Stimulated activated memory B cell treated with anti-CD40 and anti-IgM and Interleukin-4, amounts not matched to agents 10 μg/mL and 1 μg/mL and 100 μg/mL, for 72 hours (primary cell): ENCODE data around the gene PAX5.
A peak's percentile ranks its signal among the peaks of the same experiment; 100 is the strongest.

Source experiments
- ATAC-seq: fragments of 150-1000 bp; cut with Tn5 transposase; 2 replicates; pipeline ENCODE4 v1.10.0; 2021
- H3K27ac Mint-ChIP-seq: one replicate; pipeline ENCODE4 v1.8.0; 2022; ENCODE audit warnings: mild to moderate bottlenecking, mixed read lengths
- H3K27me3 Mint-ChIP-seq: one replicate; pipeline ENCODE4 v1.8.0; 2022; ENCODE audit warnings: mixed read lengths
- H3K36me3 Mint-ChIP-seq: one replicate; pipeline ENCODE4 v1.8.0; 2022; ENCODE audit warnings: mixed read lengths
- H3K4me1 Mint-ChIP-seq: one replicate; pipeline ENCODE4 v1.8.0; 2022; ENCODE audit warnings: mixed read lengths
- H3K4me3 Mint-ChIP-seq: one replicate; pipeline ENCODE4 v1.8.0; 2022; ENCODE audit warnings: mild to moderate bottlenecking, moderate library complexity, mixed read lengths
- H3K9me3 Mint-ChIP-seq: one replicate; pipeline ENCODE4 v1.8.0; 2022; ENCODE audit warnings: mixed read lengths

PAX5 gene

DNA sequence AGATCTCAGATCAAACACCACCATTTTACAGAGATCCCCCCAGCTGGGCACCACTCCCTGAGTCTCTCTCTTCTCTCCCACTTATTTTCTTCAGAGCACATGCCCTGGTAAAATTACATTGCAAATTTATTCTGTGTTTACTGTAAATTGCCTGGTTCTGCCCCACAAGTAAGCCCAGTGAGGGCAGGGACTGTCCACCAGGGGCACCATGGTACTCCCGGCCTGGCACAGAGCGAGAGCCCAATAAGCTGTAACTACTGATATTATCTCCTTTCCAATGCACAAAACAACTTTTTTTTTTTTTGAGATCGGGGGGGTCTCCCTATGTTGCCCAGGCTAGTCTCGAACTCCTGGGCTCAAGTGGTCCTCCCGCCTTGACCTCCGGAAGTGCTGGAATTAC is 123.0 kb downstream of the PAX5 start:
- Mint-ChIP-seq H3K27ac (peak overlapping the region; percentile 43), H3K27me3 (no peaks in the 10 kb centered on the region)

DNA sequence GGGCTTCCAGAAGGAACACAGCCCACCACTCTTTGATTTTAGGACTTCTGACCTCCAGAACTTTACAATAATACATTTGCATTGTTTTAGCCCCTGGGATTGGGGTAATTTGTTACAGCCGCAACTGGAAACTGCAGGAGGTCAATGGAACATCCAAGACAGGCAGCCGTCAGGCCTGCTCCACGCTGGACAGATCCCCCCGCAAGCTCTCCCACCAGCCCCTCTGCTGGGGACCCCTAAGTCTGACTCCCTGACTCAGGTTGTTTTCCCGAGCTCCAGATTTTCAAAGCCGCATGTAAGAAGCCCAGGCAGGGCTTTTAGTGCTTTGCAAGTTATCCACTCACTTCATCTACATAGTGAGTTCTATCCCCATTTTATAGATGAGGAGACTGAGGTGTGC is 127.6 kb downstream of the PAX5 start:
- Mint-ChIP-seq H3K27ac (peak overlapping the region; percentile 38), H3K27me3 (no peaks in the 10 kb centered on the region), H3K4me3 (no peak overlapping the region), H3K4me1 (peaks cover 83% of the 10 kb centered on the region), H3K9me3 (no peaks in the 10 kb centered on the region), H3K36me3 (peaks cover 71% of the 10 kb centered on the region)
- ATAC-seq, result no peak

More for the DNA sequence above, 123.0 kb downstream of the PAX5 start:
- Mint-ChIP-seq H3K4me1 (peaks cover 57% of the 10 kb centered on the region), H3K36me3 (peaks cover 68% of the 10 kb centered on the region), H3K4me3 (no peak overlapping the region), H3K9me3 (no peaks in the 10 kb centered on the region)
- no peak for ATAC-seq

DNA sequence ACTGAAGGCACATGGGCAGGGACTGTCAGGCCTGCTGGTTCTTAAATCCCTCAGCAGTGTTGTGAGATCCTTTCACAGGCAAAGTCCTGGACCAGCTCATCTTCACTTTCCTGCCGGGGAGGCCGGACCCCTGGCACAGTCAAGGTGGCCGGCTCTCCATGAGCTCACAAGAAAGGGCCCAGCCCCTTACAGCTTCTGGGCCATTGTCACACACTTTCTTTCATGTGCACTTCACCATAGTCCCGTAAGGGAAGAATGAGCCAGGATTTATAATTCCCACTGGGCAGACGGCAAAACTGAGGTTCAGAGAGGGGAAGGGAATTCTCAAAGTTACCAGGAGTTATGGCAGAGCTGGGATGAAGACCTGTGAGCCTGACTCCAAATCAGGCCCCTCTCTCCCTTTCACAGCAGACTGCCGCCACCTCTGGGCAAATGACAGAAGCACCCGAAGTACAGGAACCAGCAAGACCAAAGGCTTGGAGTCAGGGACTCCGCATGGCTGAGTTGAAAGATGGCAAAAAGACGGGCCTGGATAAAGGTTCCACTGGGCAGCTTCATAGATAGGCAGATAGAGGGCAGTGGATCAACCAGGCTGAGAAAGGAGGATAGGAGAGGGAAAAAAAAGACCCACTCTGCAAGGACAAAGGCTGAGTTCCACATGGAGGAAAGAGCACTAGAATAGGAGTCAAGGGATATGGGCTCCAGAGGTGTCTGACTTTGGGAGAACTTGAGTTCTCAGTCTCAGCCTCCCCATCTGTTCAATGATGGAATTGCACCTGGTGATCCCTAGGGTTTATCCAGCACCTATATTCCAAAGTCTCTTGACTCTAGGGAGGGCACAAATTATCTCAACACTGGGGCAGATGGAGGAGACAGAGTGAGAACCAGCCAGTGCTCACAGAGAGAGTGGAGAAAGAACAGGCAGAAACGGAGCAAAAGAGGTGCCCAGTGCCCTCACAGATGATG is 128.7 kb downstream of the PAX5 start:
- no peaks in the 10 kb centered on the region for H3K9me3 Mint-ChIP-seq
- H3K27ac Mint-ChIP-seq, result peak overlapping the region; percentile 38
- H3K36me3 Mint-ChIP-seq, result peaks cover 73% of the 10 kb centered on the region
- no peaks in the 10 kb centered on the region for H3K27me3 Mint-ChIP-seq
- no peak for ATAC-seq
- H3K4me3 Mint-ChIP-seq, result no peak overlapping the region
- H3K4me1 Mint-ChIP-seq, result peaks cover 84% of the 10 kb centered on the region

DNA sequence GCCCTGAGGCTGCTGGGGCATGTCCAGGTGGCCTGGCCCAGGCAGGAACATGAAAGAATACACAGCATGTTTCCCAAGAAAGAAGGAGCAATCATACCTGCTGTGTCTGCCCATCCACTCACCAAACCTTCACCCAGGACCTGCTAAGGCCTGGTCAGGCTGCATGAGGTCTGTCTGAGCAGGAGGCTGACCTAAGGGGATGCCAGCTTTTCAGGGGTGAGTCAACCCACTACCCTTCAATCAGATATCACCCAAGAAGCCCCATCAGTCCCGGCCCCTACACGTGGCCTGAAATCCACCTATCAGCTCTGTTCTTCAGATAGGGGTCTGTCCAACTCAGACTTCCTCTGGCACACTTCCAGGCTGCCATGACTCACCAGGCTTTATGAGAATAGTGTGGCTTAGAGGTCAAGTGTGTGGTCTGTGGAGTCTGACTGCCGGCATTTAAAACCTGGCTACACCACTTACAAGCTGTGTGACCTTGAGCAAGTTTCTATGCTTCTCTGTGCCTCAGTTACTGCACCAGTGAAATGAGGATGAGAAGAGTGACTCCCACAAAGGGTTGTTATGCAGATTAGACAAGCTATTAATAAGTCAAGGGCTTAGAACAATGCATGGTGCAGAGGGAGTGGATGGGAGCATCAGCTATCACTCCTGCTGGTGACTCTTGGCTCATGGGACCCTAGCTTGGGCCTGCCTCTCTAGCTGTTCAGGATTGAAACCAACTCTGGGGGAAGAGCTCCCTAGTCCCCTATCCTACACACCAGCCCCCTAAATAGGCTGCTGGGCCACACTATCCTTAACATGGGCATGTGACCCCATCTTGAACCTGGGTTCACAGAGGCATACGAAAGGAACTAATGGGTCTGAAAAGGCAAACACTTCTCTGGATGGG is 130.3 kb downstream of the PAX5 start:
- Mint-ChIP-seq H3K27me3 (no peaks in the 10 kb centered on the region), H3K9me3 (no peaks in the 10 kb centered on the region), H3K4me1 (peaks cover 91% of the 10 kb centered on the region), H3K36me3 (peaks cover 81% of the 10 kb centered on the region), H3K4me3 (no peak overlapping the region), H3K27ac (peak overlapping the region; percentile 38)
- ATAC-seq, result peak; percentile 73

DNA sequence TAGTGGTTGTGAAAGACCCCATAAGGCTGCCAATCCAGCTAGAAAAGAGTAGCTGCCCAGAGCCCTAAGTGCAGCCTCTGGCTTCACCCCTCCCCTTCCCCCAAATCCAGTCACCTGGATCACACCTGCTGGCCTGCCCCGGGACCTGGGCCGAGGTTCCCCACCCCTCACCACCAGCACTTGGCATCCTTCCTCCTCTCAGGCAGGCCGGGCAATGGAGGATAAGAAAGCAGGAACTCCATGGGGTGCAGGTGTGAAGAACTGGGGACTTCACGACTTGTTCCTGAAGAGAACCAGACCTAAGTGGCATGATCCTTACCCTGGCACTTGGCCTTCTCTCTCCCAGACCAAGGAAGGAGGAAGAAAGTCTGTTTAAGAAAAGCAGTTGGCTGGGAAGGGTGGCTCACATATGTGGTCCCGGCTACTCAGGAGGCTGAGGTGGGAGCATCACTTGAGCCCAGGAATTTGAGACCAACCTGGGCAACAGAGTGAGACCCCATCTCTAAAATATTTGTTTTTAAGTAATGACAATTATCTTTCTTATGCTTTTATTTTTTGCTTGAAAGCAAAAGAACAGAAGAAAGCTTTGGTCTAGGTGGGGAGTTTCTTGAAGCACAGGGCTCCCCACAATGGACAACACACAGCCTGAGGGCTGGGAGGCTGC is 131.1 kb downstream of the PAX5 start:
- Mint-ChIP-seq H3K9me3 (no peaks in the 10 kb centered on the region), H3K27ac (peak overlapping the region; percentile 38), H3K36me3 (peaks cover 84% of the 10 kb centered on the region), H3K27me3 (no peaks in the 10 kb centered on the region), H3K4me3 (no peak overlapping the region), H3K4me1 (peaks cover 88% of the 10 kb centered on the region)
- ATAC-seq, result no peak

DNA sequence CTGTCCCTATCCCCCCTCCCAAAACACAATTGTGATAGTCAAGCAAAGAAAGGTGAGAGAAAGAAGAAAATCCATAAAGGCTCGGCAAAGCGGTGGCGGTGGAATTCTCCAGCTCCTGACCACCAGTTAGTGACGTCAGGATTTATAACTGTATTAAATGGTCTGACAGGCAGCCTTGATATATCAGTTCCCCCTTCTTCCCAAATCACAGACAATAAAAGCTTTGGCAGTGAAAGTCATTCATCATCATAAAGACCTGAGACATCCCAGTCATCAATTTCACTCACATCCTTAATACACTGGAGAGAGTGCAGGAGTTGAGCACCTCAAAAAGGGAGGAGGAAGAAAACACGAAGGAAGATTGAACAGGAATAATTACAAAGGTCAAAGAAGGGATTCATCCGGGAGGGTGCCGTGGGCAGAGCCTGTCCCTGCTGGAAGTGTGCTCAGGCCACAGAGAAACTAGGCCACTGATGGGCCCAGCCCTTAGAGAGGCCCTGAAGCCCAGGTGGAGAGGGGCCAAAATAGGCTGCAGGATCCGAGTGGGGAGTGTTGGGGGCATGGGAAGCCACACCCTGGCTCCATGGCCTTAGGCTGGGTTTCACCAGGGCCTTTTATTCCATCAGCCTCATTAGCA is 131.9 kb downstream of the PAX5 start:
- peaks cover 84% of the 10 kb centered on the region for H3K36me3 Mint-ChIP-seq
- H3K27ac Mint-ChIP-seq, result peak overlapping the region; percentile 38
- no peak for ATAC-seq
- no peaks in the 10 kb centered on the region for H3K27me3 Mint-ChIP-seq
- peaks cover 88% of the 10 kb centered on the region for H3K4me1 Mint-ChIP-seq
- no peaks in the 10 kb centered on the region for H3K9me3 Mint-ChIP-seq
- no peak overlapping the region for H3K4me3 Mint-ChIP-seq

DNA sequence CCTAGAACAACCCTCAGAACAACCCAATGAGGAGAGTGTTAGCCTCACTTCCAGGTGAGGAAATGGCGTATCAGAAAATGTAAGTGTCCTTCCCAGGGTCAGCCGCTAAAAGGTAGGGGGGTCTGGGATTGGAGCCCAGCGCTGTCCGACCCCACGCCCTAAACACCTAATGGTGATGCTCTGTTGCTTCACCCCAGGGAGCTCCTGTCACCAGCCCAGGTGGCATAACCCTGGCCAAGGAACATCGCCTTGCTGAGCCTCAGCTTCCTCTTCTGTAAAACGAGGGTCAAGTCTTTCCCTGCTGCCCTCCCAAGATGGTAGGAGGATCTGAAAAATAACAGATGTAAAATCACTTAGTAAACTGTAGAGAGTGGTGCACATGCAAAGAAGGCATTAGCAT is 132.5 kb downstream of the PAX5 start:
- Mint-ChIP-seq H3K4me1 (peaks cover 88% of the 10 kb centered on the region), H3K27ac (peak overlapping the region; percentile 38), H3K27me3 (no peaks in the 10 kb centered on the region), H3K9me3 (no peaks in the 10 kb centered on the region), H3K36me3 (peaks cover 83% of the 10 kb centered on the region), H3K4me3 (no peak overlapping the region)
- no peak for ATAC-seq

DNA sequence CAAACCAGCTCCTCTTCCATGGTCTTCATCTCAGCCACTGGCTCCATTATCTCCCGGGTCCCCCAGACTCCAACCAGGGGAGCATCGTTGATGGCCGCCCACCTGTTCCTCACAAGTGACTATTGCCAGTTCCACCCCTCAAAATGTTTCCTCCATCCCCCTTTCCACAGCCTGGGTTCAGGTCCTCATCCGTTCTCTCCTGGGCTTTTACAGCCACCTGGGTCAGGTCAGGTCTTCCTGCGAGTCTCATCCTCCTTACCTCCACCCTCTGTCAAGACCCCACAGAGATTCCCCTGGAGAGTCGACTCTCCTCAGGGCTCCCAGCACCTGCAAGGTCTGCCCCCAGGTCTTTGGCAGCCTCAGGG is 133.2 kb downstream of the PAX5 start:
- no peak for ATAC-seq

DNA sequence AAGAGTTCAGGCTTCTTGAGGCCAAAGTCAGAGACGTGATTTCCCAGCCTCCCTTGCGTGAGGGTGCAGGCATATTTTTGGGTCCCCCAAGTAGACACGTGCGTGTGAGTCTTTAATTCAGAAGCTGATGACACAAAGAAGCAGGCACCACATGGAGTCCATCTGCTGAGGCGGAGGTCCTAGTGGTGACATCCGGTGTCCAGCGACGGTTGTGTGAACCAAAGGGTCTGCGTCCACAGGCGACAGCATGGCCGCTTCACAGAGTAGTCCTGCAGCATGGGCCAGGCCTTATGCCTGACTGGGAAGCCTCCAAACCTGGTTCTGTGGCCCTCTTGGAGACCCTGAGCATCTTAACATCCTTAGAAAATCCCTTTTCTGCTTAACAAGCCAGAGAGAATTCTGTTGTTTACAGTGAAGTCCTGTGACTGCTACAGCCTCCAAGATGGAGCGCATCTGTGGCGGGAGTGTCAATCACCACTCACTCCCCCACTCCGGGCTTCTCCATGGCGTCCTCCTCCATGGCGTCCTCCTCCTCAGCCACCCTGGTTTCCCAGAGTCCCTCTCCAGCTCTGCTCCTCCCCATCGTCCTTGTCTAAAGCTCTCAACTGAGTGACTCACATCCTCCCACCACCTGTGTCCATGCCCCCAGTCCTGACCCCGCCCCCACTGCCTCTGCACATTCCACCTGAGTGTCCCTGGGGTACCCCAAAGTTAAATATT is 133.8 kb downstream of the PAX5 start:
- no peaks in the 10 kb centered on the region for H3K27me3 Mint-ChIP-seq
- H3K4me3 Mint-ChIP-seq, result no peak overlapping the region
- no peak for ATAC-seq
- peaks cover 76% of the 10 kb centered on the region for H3K4me1 Mint-ChIP-seq
- H3K36me3 Mint-ChIP-seq, result peaks cover 77% of the 10 kb centered on the region
- H3K27ac Mint-ChIP-seq, result peak overlapping the region; percentile 38
- H3K9me3 Mint-ChIP-seq, result no peaks in the 10 kb centered on the region

More for the DNA sequence above, 133.2 kb downstream of the PAX5 start:
- no peak overlapping the region for H3K4me3 Mint-ChIP-seq
- H3K4me1 Mint-ChIP-seq, result peaks cover 82% of the 10 kb centered on the region
- H3K27ac Mint-ChIP-seq, result peak overlapping the region; percentile 38
- H3K9me3 Mint-ChIP-seq, result no peaks in the 10 kb centered on the region
- H3K36me3 Mint-ChIP-seq, result peaks cover 80% of the 10 kb centered on the region
- no peaks in the 10 kb centered on the region for H3K27me3 Mint-ChIP-seq

DNA sequence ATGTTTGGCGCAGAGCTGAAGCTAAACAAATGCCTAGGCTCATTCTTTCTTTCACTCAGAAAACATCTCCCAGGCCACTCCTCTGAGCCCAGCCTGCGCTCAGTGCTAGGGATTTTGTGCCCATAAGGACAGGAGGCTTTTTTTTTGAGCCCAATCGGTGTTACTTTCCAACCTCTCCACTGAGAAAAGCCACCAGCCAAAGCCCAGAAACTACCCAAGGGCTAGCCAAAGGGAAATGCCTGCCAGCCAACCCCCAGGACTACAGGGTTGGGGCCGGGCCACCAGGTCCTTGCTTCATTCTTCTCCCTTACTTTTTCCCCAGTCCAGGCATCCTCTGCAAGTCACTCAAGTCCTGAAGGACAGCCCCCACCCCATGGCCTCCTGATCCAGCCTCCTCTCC is 134.7 kb downstream of the PAX5 start:
- H3K36me3 Mint-ChIP-seq, result peaks cover 68% of the 10 kb centered on the region
- H3K4me3 Mint-ChIP-seq, result no peak overlapping the region
- ATAC-seq, result no peak
- H3K9me3 Mint-ChIP-seq, result no peaks in the 10 kb centered on the region
- peak overlapping the region; percentile 38 for H3K27ac Mint-ChIP-seq
- no peaks in the 10 kb centered on the region for H3K27me3 Mint-ChIP-seq
- peaks cover 67% of the 10 kb centered on the region for H3K4me1 Mint-ChIP-seq

DNA sequence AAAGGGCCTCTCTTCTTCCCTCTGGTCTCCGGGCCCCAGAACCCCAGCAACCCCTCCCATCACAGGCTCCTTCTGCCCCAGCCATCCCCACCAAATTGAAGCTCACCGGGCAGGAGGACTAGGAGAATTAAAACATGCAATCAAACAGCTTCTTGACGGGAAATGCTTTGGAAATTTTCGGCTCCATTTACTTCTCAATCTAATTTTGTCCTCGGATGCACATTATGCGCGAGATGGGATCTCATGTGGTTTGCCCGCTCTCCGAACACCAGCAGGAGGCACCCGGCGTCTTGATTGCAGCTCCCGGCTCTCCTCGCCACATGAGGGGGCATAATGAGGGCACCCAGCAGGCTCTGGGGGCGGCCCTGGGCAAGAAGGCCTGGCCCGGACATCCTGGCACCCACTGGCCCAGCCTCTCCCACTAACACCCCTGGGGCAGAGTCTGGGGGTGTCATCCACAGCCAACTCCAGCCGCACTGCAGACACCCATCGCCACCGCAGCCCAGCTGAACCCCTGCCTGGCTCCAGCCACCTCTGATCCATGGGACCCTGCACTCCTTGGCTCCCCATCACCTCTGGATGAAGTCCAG is 135.5 kb downstream of the PAX5 start:
- ATAC-seq, result no peak
- peaks cover 58% of the 10 kb centered on the region for H3K4me1 Mint-ChIP-seq
- H3K36me3 Mint-ChIP-seq, result peaks cover 71% of the 10 kb centered on the region
- H3K27ac Mint-ChIP-seq, result peak overlapping the region; percentile 38
- no peaks in the 10 kb centered on the region for H3K27me3 Mint-ChIP-seq
- H3K4me3 Mint-ChIP-seq, result no peak overlapping the region
- H3K9me3 Mint-ChIP-seq, result no peaks in the 10 kb centered on the region

DNA sequence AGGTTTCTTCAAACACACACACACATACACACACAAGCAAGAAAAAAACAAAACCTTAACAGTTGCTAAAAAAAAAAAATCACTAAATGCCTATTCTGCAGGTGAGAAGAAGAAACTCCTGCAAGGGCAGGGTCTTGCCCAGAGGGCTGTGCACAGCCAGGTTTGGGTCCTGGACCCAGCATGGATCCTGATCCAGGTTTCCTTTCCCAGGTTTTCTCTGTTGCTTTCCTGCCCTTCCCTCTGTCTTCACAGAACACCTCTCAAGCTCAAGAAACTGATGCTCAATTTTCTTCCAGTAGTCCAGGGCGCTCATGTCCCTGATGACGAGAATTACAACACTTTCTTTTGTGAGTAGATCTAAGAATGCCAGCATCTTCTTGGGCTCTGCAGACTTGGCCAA is 136.6 kb downstream of the PAX5 start:
- Mint-ChIP-seq H3K4me1 (peaks cover 52% of the 10 kb centered on the region), H3K9me3 (no peaks in the 10 kb centered on the region), H3K27ac (peak overlapping the region; percentile 38), H3K27me3 (no peaks in the 10 kb centered on the region), H3K36me3 (peaks cover 80% of the 10 kb centered on the region), H3K4me3 (no peak overlapping the region)
- ATAC-seq, result no peak

DNA sequence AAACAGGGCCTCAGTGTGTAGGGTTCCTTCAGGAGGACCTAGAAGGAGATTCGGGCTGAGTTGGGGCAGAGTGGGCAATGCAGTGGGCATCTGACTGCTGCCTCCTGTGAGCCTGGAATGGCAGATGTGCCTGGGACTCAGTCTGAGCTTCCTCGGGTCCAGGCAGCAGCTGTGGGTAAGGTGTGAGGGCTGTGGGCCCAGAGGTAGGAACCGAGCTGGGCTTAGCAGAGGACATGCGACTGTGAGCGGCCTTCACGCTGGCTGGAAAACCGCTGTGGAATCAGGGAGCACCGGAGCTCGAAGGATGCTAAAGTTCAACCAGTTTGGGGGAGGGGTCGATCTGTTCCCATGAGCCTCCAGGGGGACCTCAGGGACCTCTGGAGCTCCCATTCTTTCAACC is 137.0 kb downstream of the PAX5 start:
- Mint-ChIP-seq H3K4me1 (peaks cover 52% of the 10 kb centered on the region), H3K27me3 (no peaks in the 10 kb centered on the region), H3K36me3 (peaks cover 80% of the 10 kb centered on the region), H3K4me3 (no peak overlapping the region), H3K27ac (peak overlapping the region; percentile 38), H3K9me3 (no peaks in the 10 kb centered on the region)
- no peak for ATAC-seq

DNA sequence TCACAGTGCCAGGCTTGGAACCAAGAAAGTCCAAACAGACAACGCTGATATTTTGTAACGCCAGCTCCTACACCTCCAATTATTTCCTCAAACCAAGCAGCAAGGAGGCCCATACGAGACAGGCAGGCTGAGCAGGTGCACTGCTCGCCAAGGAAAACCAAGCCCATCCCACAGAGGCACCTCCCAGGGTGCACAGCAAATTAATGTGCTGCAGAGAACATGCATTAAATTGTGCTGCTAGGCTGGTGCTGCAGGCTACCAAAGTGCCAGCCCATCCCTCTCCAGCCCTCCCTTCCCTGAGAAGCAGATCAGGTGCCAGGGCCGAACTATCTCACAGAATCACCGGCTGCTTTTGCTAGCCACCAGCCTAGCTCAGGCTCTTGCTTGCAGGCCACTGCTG is 137.8 kb downstream of the PAX5 start:
- Mint-ChIP-seq H3K36me3 (peaks cover 80% of the 10 kb centered on the region), H3K4me3 (no peak overlapping the region), H3K4me1 (peaks cover 53% of the 10 kb centered on the region), H3K9me3 (no peaks in the 10 kb centered on the region), H3K27me3 (no peaks in the 10 kb centered on the region), H3K27ac (no peak overlapping the region)
- ATAC-seq, result no peak
